HL-60 (cell line): Measurements from ENCODE around the gene RNU6-7.

Experiments used
- DNase-seq, 2 experiments: peaks; one replicate each; pipeline ENCODE4 v3.0.0-alpha.2; 2010 to 2020; ENCODE audit warnings: low read depth in 1 of 2, low spot score in 1 of 2
- H3K27ac ChIP-seq: fragments of 250-450 bp; sonication (Bioruptor Pico); replicated peaks from 2 replicates; pipeline ENCODE4 v1.5.1; 2020; ENCODE audit warnings: mild to moderate bottlenecking, moderate library complexity
- H3K27me3 ChIP-seq: fragments of 250-450 bp; sonication (Bioruptor Pico); 2 replicates; pipeline ENCODE4 v1.5.1; 2021; ENCODE audit warnings: mild to moderate bottlenecking, moderate library complexity; ENCODE audit not compliant: insufficient read depth, poor library complexity, severe bottlenecking
- H3K4me3 ChIP-seq: replicated peaks from 2 replicates; pipeline ENCODE4 v1.5.1; 2011; ENCODE audit warnings: mild to moderate bottlenecking, control low read depth, low read length; ENCODE audit not compliant: insufficient read depth
- CTCF ChIP-seq: IDR thresholded peaks from one replicate; pipeline ENCODE4 v1.5.1; 2011; ENCODE audit warnings: low read length, control low read depth, inconsistent platforms; ENCODE audit not compliant: insufficient read depth
- GABPA ChIP-seq: IDR thresholded peaks from 2 replicates; pipeline ENCODE4 v1.6.1; 2012; ENCODE audit warnings: low read depth
- POLR2AphosphoS5 ChIP-seq: IDR thresholded peaks from 2 replicates; pipeline ENCODE4 v1.6.1; 2012; ENCODE audit warnings: low read depth
- SPI1 ChIP-seq: IDR thresholded peaks from 2 replicates; pipeline ENCODE4 v1.6.1; 2012; ENCODE audit warnings: low read depth, mild to moderate bottlenecking, borderline replicate concordance
- TF ChIP-seq, protein P1 (sequence below): IDR thresholded peaks from 2 replicates; pipeline ENCODE4 v1.6.1; 2012; ENCODE audit warnings: low read depth; ENCODE audit not compliant: insufficient replicate concordance

Gene RNU6-7

GRCh38 chr14:32197919-32198318 lies 3.9 kb upstream of the RNU6-7 start:
- Histone ChIP-seq H3K27me3 (no peaks in the 10 kb centered on the region), H3K27ac (no peak overlapping the region), H3K4me3 (no peak overlapping the region)
- DNase-seq: no peak
- TF ChIP-seq SPI1 (no peak), GABPA (no peak), CTCF (no peak), POLR2AphosphoS5 (no peak)
- TF ChIP-seq, protein P1, sequence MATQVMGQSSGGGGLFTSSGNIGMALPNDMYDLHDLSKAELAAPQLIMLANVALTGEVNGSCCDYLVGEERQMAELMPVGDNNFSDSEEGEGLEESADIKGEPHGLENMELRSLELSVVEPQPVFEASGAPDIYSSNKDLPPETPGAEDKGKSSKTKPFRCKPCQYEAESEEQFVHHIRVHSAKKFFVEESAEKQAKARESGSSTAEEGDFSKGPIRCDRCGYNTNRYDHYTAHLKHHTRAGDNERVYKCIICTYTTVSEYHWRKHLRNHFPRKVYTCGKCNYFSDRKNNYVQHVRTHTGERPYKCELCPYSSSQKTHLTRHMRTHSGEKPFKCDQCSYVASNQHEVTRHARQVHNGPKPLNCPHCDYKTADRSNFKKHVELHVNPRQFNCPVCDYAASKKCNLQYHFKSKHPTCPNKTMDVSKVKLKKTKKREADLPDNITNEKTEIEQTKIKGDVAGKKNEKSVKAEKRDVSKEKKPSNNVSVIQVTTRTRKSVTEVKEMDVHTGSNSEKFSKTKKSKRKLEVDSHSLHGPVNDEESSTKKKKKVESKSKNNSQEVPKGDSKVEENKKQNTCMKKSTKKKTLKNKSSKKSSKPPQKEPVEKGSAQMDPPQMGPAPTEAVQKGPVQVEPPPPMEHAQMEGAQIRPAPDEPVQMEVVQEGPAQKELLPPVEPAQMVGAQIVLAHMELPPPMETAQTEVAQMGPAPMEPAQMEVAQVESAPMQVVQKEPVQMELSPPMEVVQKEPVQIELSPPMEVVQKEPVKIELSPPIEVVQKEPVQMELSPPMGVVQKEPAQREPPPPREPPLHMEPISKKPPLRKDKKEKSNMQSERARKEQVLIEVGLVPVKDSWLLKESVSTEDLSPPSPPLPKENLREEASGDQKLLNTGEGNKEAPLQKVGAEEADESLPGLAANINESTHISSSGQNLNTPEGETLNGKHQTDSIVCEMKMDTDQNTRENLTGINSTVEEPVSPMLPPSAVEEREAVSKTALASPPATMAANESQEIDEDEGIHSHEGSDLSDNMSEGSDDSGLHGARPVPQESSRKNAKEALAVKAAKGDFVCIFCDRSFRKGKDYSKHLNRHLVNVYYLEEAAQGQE: no peak

DNA sequence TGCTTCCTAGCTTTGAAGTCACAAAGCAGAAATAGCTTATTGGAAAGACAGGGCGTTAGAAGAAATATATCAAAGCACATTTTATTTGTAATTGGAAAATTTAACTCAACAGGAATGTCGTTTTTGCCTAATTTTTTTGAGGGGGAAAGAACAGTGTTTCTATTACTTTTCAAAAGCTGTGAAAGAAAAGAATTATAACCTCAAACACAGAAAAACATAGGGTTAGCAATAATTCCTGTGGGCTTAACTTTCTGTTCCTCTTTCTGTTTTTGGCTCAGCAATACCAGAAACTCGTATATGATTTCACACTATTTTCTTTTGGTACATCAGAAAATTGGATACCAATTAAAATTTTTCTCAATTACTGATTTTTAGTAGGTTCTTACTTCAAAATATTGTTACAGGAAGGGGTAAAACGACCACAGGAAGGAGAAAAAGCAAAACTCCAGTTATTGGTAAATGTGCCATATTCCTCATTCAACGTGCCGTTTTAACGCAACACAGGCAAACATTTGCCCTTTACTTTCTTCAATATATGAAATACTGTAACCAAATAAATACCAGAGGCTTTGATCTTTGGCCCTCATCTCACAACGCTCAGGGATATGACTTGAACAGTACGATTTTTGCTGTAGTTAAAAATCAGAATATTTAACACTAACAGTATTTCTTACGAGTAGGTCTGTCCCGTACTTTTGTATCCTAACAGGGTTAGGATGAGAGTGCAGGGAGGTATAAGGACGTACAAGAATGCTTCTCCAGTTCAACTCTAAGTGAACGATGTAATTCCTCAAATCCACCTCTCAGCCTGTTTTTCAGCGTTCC lies 1.3 kb upstream of the RNU6-7 start:
- DNase-seq: no peak
- H3K27me3 ChIP-seq: no peaks in the 10 kb centered on the region
- peak overlapping the region; percentile 54 for H3K4me3 ChIP-seq
- TF ChIP-seq, protein P1: no peak
- peak; percentile 64 for TF ChIP-seq SPI1
- no peak overlapping the region for H3K27ac ChIP-seq

GRCh38 chr14:32201193-32201815 lies 541 bp upstream of the RNU6-7 start:
- DNase-seq: peak in 1 of 2 experiments; percentile 60
- H3K27me3 ChIP-seq: no peaks in the 10 kb centered on the region
- H3K27ac ChIP-seq: no peak overlapping the region
- no peak for TF ChIP-seq POLR2AphosphoS5
- TF ChIP-seq, protein P1: peak; percentile 84
- H3K4me3 ChIP-seq: peak overlapping the region; percentile 54

DNA sequence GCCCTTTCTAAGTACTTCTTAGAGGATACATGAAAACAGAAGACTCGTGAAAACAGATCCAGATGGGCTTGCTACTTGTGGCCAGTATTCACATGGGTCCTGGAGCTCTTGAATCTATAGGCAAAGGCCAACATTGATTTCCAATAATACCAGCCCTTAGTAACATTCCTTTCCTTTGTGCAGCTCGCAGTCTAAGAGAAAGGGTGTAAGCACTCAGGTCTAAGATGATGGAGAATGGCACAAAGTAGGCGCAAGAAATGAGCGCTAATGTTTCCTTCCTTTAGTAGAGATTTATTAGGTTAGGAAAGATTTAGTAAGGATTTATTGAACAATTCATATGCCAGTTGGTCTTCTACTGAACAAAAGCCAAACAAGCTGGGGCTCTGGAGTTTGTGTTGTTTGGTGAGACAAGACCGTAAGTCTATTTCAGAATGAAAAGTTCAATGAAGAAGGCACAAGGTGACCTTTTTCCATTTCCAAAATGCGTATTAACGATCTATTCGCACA lies 699 bp downstream of the RNU6-7 start:
- no peak overlapping the region; the same call in 1 of the 2 replicates for H3K4me3 ChIP-seq
- DNase-seq: no peak
- H3K27ac ChIP-seq: no peak overlapping the region
- no peak for TF ChIP-seq SPI1
- TF ChIP-seq CTCF: no peak
- no peak for TF ChIP-seq GABPA
- no peaks in the 10 kb centered on the region for H3K27me3 ChIP-seq
